ENCODE data around the gene FAM168B. TPM values are rescaled to one million over a fixed set of nuclear protein-coding genes. Genes with fewer than 3 reads are reported as not detected.

Gene FAM168B
- total and polyA plus RNA-seq, 3 donors from 2014 or later = 76.3 to 165 (median 120) TPM

DNA sequence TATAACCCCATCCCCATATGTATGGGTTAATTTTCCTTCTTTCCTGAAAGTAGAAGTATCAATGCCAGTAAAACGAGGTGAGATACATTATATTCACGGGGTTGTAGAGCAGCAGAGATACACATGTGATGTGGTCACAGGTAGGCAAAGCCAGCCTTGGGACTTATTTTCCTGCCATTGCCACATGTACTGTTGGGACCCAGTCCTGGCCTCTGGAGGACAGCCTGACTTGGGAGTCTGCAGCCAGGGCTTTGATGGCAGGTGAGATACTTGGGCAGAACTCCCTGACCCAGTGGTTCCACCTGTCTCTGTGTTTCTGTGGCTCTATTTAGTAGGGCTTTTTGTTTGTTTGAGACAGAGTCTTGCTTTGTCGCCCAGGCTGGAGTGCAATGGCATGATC lies 29.9 kb upstream of the FAM168B start:
- intact Hi-C loops (cut with DNase I; ENCODE audit: low total_unique reads) = no loop called here
- Histone ChIP-seq H3K4me3 (no peak overlapping the region), H3K27ac (no peak overlapping the region), H3K27me3 (no peaks in the 10 kb centered on the region), H3K9me3 (no peaks in the 10 kb centered on the region), H3K36me3 (ENCODE audit: low read depth, missing control alignments) (no peaks in the 10 kb centered on the region), H3K4me1 (peaks cover 8% of the 10 kb centered on the region)
- WGBS, 2 donors = 90 to 94% methylated on average over 3 of the region's 3 CpGs
- DNase-seq = no peak
- no peak for TF ChIP-seq CTCF (IDR thresholded peaks at IDR 0.05)
- TF ChIP-seq POLR2A (IDR thresholded peaks at IDR 0.05) = no peak

DNA sequence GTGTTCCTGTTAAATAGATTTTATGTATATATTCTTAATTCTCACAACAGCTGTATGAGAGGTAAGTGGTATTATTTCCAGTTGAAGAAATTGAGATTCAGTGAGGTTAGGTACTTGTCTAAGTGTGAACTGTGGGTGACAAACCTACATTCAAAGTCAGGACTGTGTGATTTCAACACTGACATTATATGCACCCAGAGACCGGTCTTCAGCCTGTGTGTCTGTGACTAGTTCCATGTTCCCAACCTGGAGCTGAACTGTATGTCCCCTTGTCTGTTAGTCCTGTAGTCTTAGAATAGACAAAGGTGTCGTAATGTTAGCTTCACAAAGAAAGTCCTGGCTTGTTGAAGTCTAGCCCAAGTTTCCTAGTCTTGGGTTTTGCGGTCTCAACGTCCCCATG lies 29.2 kb upstream of the FAM168B start:
- H3K27ac ChIP-seq = no peak overlapping the region
- intact Hi-C loops (cut with DNase I; ENCODE audit: low total_unique reads) = no loop called here
- DNase-seq = no peak
- no peaks in the 10 kb centered on the region for H3K9me3 ChIP-seq
- H3K36me3 ChIP-seq (ENCODE audit: low read depth, missing control alignments) = no peaks in the 10 kb centered on the region
- H3K4me3 ChIP-seq = no peak overlapping the region
- WGBS, 2 donors = 85 to 87% methylated on average over 4 of the region's 4 CpGs
- H3K27me3 ChIP-seq = no peaks in the 10 kb centered on the region
- TF ChIP-seq POLR2A (IDR thresholded peaks at IDR 0.05) = no peak
- no peak for TF ChIP-seq CTCF (IDR thresholded peaks at IDR 0.05)
- H3K4me1 ChIP-seq = peaks cover 8% of the 10 kb centered on the region

- Histone ChIP-seq H3K27ac (no peak overlapping the region), H3K9me3 (no peaks in the 10 kb centered on the region), H3K36me3 (ENCODE audit: low read depth, missing control alignments) (no peaks in the 10 kb centered on the region), H3K4me1 (no peaks in the 10 kb centered on the region), H3K27me3 (no peaks in the 10 kb centered on the region), H3K4me3 (no peak overlapping the region)
- WGBS, 2 donors = 89 to 99% methylated on average over 4 of the region's 4 CpGs
- TF ChIP-seq CTCF (IDR thresholded peaks at IDR 0.05) (no peak), POLR2A (IDR thresholded peaks at IDR 0.05) (no peak)
- intact Hi-C loops (cut with DNase I; ENCODE audit: low total_unique reads) = no loop called here
- DNase-seq = no peak
These were observed 28.2 kb upstream of the FAM168B start for GRCh38 chr2:131121464-131121863.

DNA sequence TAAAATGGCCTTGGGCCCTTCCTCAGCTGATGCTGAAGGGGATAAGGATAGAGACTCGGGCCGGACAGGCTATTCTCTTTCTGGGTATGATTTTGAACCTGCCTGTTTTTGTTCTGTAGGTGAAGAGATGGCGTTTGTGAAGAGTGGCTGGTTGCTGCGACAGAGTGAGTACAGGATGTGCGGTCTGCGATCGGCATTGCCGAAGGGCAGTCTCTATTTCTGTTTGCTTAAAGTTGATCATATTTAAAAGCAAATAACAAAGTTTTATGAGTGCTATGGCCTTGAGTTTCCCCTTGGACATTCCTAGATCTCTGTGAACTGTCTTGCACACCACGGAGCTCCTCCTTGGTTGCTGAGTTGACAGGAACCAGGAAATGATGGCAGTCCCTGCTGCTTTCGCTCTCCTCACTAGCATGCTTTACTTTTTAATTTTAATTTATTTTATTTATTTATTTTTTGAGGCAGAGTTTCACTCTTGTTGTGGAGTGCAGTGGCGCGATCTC lies 27.6 kb upstream of the FAM168B start:
- 62 to 67% methylated on average over 12 of the region's 12 CpGs for WGBS, 2 donors
- intact Hi-C loops (cut with DNase I; ENCODE audit: low total_unique reads) = no loop called here

More for the DNA sequence above, 27.6 kb upstream of the FAM168B start:
- TF ChIP-seq POLR2A (IDR thresholded peaks at IDR 0.05) (no peak), CTCF (IDR thresholded peaks at IDR 0.05) (no peak)
- H3K4me1 ChIP-seq = no peaks in the 10 kb centered on the region
- no peak overlapping the region for H3K27ac ChIP-seq
- H3K27me3 ChIP-seq = no peaks in the 10 kb centered on the region
- DNase-seq = no peak
- H3K9me3 ChIP-seq = no peaks in the 10 kb centered on the region
- no peaks in the 10 kb centered on the region for H3K36me3 ChIP-seq (ENCODE audit: low read depth, missing control alignments)
- H3K4me3 ChIP-seq = no peak overlapping the region

Measured in testis (tissue), 3 donors.